Measurements from ENCODE around the gene MIDN. TPM values are rescaled to one million over a fixed set of nuclear protein-coding genes. Genes with fewer than 3 reads are reported as not detected.
A peak's percentile ranks its signal among the peaks of the same experiment; 100 is the strongest.

Gene MIDN
- total and polyA plus RNA-seq, 8 donors, result 17.0 to 118 (median 33.2) TPM

DNA sequence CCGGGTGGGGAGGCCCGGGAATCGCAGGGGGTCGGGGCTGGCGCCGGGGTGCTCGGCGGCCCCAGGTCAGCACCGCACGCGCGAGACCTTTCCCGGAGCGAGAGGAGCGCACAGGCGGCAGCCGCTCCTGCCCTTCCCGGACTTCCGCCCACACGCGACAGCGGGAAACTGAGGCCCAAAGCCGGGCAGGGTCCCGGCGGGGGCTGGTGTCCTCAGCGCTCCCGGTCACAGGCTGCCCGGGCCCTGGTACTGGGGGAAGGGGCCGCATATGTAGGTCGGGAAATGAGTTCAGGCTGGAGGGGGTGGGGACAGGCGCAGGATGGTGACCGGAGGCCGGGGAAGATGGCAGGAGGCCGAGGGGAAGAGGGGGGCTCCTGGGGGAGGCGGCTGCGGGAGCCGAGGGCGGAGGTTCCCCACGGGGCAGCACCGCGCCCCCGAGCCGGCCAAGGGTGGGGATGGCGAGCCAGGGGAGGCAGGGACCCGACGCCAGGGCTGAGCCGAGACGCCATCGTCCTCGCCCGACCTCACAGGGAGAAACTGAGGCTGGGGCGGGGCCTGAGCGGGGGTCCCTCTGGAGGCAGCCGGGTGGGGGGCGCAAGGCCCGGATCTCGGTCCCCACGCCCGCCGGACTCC lies 11.2 kb upstream of the MIDN start:
- intact Hi-C loops (cut with DNase I; ENCODE audit: low total_unique reads), result no loop called here

DNA sequence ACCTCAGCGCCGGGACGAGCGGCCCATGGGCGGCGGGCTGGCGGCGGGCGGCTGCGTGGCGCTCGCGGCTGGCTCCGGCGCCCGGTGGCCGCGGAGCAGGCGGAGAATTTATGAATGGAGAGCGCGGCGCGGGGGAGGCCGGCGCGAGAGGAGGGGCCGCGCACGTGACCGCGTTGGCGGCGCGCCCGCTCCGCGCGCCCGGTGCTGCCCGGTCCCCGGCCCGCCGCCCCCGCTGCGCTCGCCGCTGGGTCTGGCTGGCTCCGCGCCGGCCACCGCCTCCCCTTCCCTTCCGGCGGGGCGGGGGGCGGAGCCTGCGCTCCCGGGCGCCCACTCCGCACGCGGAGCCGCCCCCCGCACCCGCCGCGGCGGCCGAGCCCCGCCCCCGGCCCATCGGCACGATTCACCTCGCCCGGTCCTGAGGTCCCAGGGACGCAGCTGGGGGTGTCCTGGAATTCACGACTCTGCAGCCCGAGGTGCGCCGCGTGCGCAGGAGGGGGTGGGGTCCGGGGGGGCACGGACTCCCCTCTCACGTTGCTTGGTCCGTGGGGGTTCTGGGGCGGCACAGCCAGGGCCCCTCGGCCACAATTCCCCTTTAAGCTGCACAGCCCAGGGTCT lies 10.5 kb upstream of the MIDN start, which contains the start of gene CBARP:
Gene CBARP, minus strand, starts transcription at position 252 of the 615 bp plus-strand sequence. CDS start 1,905 bp downstream, outside the sequence.
- Histone ChIP-seq H3K36me3 (peaks cover 0 to 6% (median 0%) of the 10 kb centered on the region in 4 donors), H3K4me3 (peak within 1 kb of the TSS; percentile 42 to 66 (median 56)), H3K27me3 (peaks cover 0 to 33% (median 11%) of the 10 kb centered on the region in 3 donors), H3K27ac (peak within 1 kb of the TSS in 4 of 5 donors; percentile 29 to 100 (median 95)), H3K9me3 (no peaks in the 10 kb centered on the region), H3K4me1 (peaks cover 47 to 78% (median 73%) of the 10 kb centered on the region in 4 donors)
- peak in 1 of 2 donors; percentile 84 for DNase-seq
- intact Hi-C loops (cut with DNase I; ENCODE audit: low total_unique reads), result no loop called here
- 0 to 3% (median 1%) methylated on average over 12 to 86 of the region's 87 CpGs for WGBS, 5 donors
- no peak for TF ChIP-seq POLR2AphosphoS5 (IDR thresholded peaks at IDR 0.05)
- no peak for TF ChIP-seq EP300 (IDR thresholded peaks at IDR 0.05)
- TF ChIP-seq POLR2A (IDR thresholded peaks at IDR 0.05), result no peak
- TF ChIP-seq, protein P1, sequence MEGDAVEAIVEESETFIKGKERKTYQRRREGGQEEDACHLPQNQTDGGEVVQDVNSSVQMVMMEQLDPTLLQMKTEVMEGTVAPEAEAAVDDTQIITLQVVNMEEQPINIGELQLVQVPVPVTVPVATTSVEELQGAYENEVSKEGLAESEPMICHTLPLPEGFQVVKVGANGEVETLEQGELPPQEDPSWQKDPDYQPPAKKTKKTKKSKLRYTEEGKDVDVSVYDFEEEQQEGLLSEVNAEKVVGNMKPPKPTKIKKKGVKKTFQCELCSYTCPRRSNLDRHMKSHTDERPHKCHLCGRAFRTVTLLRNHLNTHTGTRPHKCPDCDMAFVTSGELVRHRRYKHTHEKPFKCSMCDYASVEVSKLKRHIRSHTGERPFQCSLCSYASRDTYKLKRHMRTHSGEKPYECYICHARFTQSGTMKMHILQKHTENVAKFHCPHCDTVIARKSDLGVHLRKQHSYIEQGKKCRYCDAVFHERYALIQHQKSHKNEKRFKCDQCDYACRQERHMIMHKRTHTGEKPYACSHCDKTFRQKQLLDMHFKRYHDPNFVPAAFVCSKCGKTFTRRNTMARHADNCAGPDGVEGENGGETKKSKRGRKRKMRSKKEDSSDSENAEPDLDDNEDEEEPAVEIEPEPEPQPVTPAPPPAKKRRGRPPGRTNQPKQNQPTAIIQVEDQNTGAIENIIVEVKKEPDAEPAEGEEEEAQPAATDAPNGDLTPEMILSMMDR (IDR thresholded peaks at IDR 0.05), result no peak

More for the DNA sequence above, 11.2 kb upstream of the MIDN start:
- Histone ChIP-seq H3K27ac (peak overlapping the region in 2 of 5 donors; percentile 27 to 100), H3K36me3 (peaks cover 0 to 6% (median 0%) of the 10 kb centered on the region in 4 donors), H3K4me1 (peaks cover 47 to 78% (median 73%) of the 10 kb centered on the region in 4 donors), H3K27me3 (peaks cover 0 to 33% (median 11%) of the 10 kb centered on the region in 3 donors), H3K9me3 (no peaks in the 10 kb centered on the region), H3K4me3 (peak overlapping the region; percentile 42 to 66 (median 56))
- TF ChIP-seq POLR2AphosphoS5 (IDR thresholded peaks at IDR 0.05), result no peak
- TF ChIP-seq, protein P1 (IDR thresholded peaks at IDR 0.05), result no peak
- no peak for TF ChIP-seq EP300 (IDR thresholded peaks at IDR 0.05)
- no peak for TF ChIP-seq POLR2A (IDR thresholded peaks at IDR 0.05)
- WGBS, 5 donors, result 0 to 1% (median 1%) methylated on average over 17 to 60 of the region's 60 CpGs
- DNase-seq, result peak in 1 of 2 donors; percentile 78

DNA sequence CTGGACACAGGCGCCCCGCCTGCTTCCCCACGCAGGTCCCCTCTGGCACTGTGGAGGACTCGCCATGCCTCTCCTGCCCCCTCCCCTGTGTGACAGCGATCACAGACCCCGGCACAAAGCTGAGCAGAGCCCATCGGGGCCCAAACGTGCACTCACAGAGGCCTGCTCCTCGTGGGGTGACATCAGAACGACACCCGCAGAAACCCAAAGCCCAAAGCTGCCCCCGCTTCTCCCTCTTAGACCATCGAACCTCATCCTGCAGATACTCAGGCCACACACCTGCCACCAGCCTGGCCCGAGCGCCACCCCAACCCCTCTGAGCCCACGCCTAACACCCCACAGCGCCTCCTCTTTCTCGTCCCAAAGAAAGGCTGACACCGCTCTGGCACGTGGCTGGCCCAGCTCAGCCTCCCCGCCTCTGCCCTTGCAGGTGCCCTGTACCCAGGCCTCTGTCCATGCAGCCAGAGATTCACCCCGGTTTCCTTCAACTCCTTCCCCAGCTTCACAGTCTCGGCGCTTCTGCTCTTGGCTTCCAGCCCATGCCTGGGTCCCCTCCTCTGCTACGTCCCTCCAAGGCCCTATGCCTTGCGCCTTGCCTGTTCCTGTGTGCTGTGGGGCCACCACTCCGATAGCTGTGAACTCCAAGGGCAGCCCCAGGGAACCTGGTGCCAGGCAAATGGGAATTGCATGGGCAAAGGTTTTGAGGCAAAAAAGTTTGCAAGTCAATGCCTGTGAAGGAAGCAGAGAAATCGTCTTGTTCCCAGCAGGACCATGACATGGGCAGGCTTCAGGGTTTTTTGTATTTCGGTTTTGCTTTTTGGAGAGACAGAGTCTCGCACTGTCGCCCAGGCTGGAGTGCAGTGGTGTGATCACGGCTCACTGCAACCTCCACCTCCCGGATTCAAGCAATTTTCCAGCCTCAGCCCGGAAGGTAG lies 9.7 kb upstream of the MIDN start:
- 57 to 62% (median 61%) methylated on average over 33 to 34 of the region's 34 CpGs for WGBS, 5 donors
- H3K4me1 ChIP-seq, result peaks cover 47 to 78% (median 73%) of the 10 kb centered on the region in 4 donors
- H3K27ac ChIP-seq, result peak overlapping the region; percentile 7 to 100 (median 90)
- H3K4me3 ChIP-seq, result peak overlapping the region; percentile 42 to 66 (median 56)
- DNase-seq, result no peak
- peaks cover 0 to 33% (median 11%) of the 10 kb centered on the region in 3 donors for H3K27me3 ChIP-seq
- TF ChIP-seq EP300 (IDR thresholded peaks at IDR 0.05), result no peak
- TF ChIP-seq POLR2A (IDR thresholded peaks at IDR 0.05), result no peak
- TF ChIP-seq, protein P1 (IDR thresholded peaks at IDR 0.05), result no peak
- no peak for TF ChIP-seq POLR2AphosphoS5 (IDR thresholded peaks at IDR 0.05)
- peaks cover 0 to 6% (median 0%) of the 10 kb centered on the region in 4 donors for H3K36me3 ChIP-seq
- no peaks in the 10 kb centered on the region for H3K9me3 ChIP-seq
- intact Hi-C loops (cut with DNase I; ENCODE audit: low total_unique reads), result no loop called here

DNA sequence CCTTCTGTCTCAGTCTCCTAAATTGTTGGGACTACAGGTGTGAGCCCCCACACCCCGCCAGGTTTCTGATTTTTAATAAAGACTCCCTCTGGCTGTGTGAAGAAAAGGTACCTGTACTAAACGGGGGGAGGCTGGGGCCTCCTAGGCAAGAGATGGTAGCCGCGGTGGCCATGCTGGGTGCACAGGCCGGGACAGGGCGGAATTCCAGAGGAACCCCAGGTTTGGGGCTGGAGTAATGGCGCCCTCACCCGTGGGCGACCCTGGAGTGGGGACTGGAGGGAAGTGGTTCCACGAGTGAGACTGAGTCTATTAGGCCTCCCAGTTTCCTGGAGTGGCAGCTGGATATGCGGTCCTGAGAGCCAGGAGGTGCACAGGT lies 9.0 kb upstream of the MIDN start:
- no peak for DNase-seq
- intact Hi-C loops (cut with DNase I; ENCODE audit: low total_unique reads), result no loop called here
- H3K27ac ChIP-seq, result peak overlapping the region; percentile 75 to 100 (median 90)
- no peak for TF ChIP-seq POLR2A (IDR thresholded peaks at IDR 0.05)
- no peak for TF ChIP-seq EP300 (IDR thresholded peaks at IDR 0.05)
- no peak for TF ChIP-seq POLR2AphosphoS5 (IDR thresholded peaks at IDR 0.05)
- H3K36me3 ChIP-seq, result peaks cover 0 to 11% (median 0%) of the 10 kb centered on the region in 4 donors
- H3K27me3 ChIP-seq, result peaks cover 0 to 33% (median 11%) of the 10 kb centered on the region in 3 donors
- WGBS, 5 donors, result 71 to 82% (median 75%) methylated on average over 10 to 11 of the region's 11 CpGs
- peaks cover 54 to 80% (median 77%) of the 10 kb centered on the region in 4 donors for H3K4me1 ChIP-seq
- no peaks in the 10 kb centered on the region for H3K9me3 ChIP-seq
- no peak overlapping the region for H3K4me3 ChIP-seq
